HG02884 (cell line): ENCODE data around the gene ASF1B.
"Not testable (repeated sequence)": the region's sequence is repeated elsewhere in the genome, so short reads cannot be mapped to it uniquely, and the experiment has no call there.

Source experiments
- ATAC-seq: cut with Tn5 transposase; IDR thresholded peaks from one replicate; pipeline ENCODE4 v1.9.1; 2021; ENCODE audit warnings: mild to moderate bottlenecking, moderate library complexity; ENCODE audit not compliant: unreplicated experiment

ASF1B gene

GRCh38 chr19:14160017-14160703 is 23.8 kb upstream of the ASF1B start:
- no peak for ATAC-seq

GRCh38 chr19:14159059-14159458 is 22.7 kb upstream of the ASF1B start:
- ATAC-seq, result no peak

- ATAC-seq, result no peak
Observed at GRCh38 chr19:14158276-14159023, 22.1 kb upstream of the ASF1B start.

GRCh38 chr19:14156971-14157717 is 20.8 kb upstream of the ASF1B start:
- no peak for ATAC-seq

GRCh38 chr19:14156122-14156521 is 19.7 kb upstream of the ASF1B start:
- no peak for ATAC-seq

- no peak for ATAC-seq
Observed at GRCh38 chr19:14155371-14155770, 19.0 kb upstream of the ASF1B start.

- ATAC-seq, result no peak
Observed at GRCh38 chr19:14152713-14153112, 16.3 kb upstream of the ASF1B start.

- no peak for ATAC-seq
Observed at GRCh38 chr19:14150770-14151661, 14.6 kb upstream of the ASF1B start.

GRCh38 chr19:14150041-14150769 is 13.8 kb upstream of the ASF1B start:
- no peak for ATAC-seq

- no peak for ATAC-seq
Observed at GRCh38 chr19:14149509-14149994, 13.2 kb upstream of the ASF1B start.

- no peak for ATAC-seq
Observed at GRCh38 chr19:14148751-14149410, 12.5 kb upstream of the ASF1B start.

GRCh38 chr19:14147797-14148605 is 11.6 kb upstream of the ASF1B start:
- no peak for ATAC-seq

GRCh38 chr19:14146789-14147216 is 10.4 kb upstream of the ASF1B start:
- ATAC-seq, result no peak

- not testable (repeated sequence) for ATAC-seq
Observed at GRCh38 chr19:14146169-14146568, 9.8 kb upstream of the ASF1B start.

GRCh38 chr19:14145381-14145780 is 9.0 kb upstream of the ASF1B start:
- no peak for ATAC-seq

- no peak for ATAC-seq
Observed at GRCh38 chr19:14142262-14143190, 6.1 kb upstream of the ASF1B start.

- no peak for ATAC-seq
Observed at GRCh38 chr19:14141041-14141440, 4.7 kb upstream of the ASF1B start.
